Measurements from ENCODE around the gene TMEM163.
"Not testable (repeated sequence)": the region's sequence is repeated elsewhere in the genome, so short reads cannot be mapped to it uniquely, and the experiment has no call there.

TMEM163 gene

GRCh38 chr2:134609924-134610513, 108.8 kb downstream of the TMEM163 start:
- no peak for DNase-seq

GRCh38 chr2:134603966-134604365, 114.8 kb downstream of the TMEM163 start:
- peak; percentile 40 for DNase-seq

- DNase-seq, result no peak
Observed at GRCh38 chr2:134602666-134603065, 116.1 kb downstream of the TMEM163 start.

- peak; percentile 93 for DNase-seq
Observed at GRCh38 chr2:134601264-134601663, 117.5 kb downstream of the TMEM163 start.

- peak; percentile 36 for DNase-seq
Observed at GRCh38 chr2:134600208-134600607, 118.6 kb downstream of the TMEM163 start.

- DNase-seq, result no peak
Observed at GRCh38 chr2:134599236-134599635, 119.6 kb downstream of the TMEM163 start.

GRCh38 chr2:134594399-134594798, 124.4 kb downstream of the TMEM163 start:
- DNase-seq, result peak; percentile 97

GRCh38 chr2:134593519-134593918, 125.3 kb downstream of the TMEM163 start:
- no peak for DNase-seq

- no peak for DNase-seq
Observed at GRCh38 chr2:134592377-134592776, 126.4 kb downstream of the TMEM163 start.

- DNase-seq, result no peak
Observed at GRCh38 chr2:134591526-134591925, 127.3 kb downstream of the TMEM163 start.

- DNase-seq, result peak; percentile 65
Observed at GRCh38 chr2:134590679-134591078, 128.1 kb downstream of the TMEM163 start.

GRCh38 chr2:134589171-134590083, 129.4 kb downstream of the TMEM163 start:
- DNase-seq, result not testable (repeated sequence)

- DNase-seq, result no peak
Observed at GRCh38 chr2:134588556-134588955, 130.2 kb downstream of the TMEM163 start.

- DNase-seq, result no peak
Observed at GRCh38 chr2:134586326-134586965, 132.4 kb downstream of the TMEM163 start.

GRCh38 chr2:134583997-134584520, 134.7 kb downstream of the TMEM163 start:
- DNase-seq, result no peak

GRCh38 chr2:134583462-134583861, 135.3 kb downstream of the TMEM163 start:
- no peak for DNase-seq

- DNase-seq, result no peak
Observed at GRCh38 chr2:134582547-134582899, 136.3 kb downstream of the TMEM163 start.

GRCh38 chr2:134581877-134582546, 136.8 kb downstream of the TMEM163 start:
- DNase-seq, result no peak

GRCh38 chr2:134578316-134578715, 140.5 kb downstream of the TMEM163 start:
- no peak for DNase-seq

GRCh38 chr2:134576478-134576877, 142.3 kb downstream of the TMEM163 start:
- DNase-seq, result no peak

- DNase-seq, result no peak
Observed at GRCh38 chr2:134575888-134576287, 142.9 kb downstream of the TMEM163 start.

- peak; percentile 93 for DNase-seq
Observed at GRCh38 chr2:134574611-134575330, 144.0 kb downstream of the TMEM163 start.
